Transverse colon (tissue), 4 donors: ENCODE data around the gene EFCAB5.

Source experiments
- EP300 ChIP-seq: sonication (generic); formaldehyde crosslinking; IDR thresholded peaks from one replicate; pipeline ENCODE4 v1.6.1; 2017; ENCODE audit warnings: antibody characterized with exemption, low read depth
- POLR2A ChIP-seq: fragments of 450-650 bp; IDR thresholded peaks from one replicate; pipeline ENCODE4 v1.6.1; 2016; ENCODE audit warnings: antibody characterized with exemption, mild to moderate bottlenecking, moderate library complexity
- POLR2AphosphoS5 ChIP-seq, 3 donors: sonication (generic); formaldehyde crosslinking; IDR thresholded peaks; one replicate each; pipeline ENCODE4 v1.6.1; 2016; ENCODE audit warnings: antibody characterized with exemption in 3 of 3
- TF ChIP-seq, protein P1 (sequence below), 5 experiments: fragments of 200-600 bp in 3 of 5; fragments of 450-650 bp in 2 of 5; sonication (generic) in 3 of 5; IDR thresholded peaks; 1 replicate in 2 of 5; 2 replicates in 3 of 5; pipeline ENCODE4 v1.5.1; 2016 to 2017; ENCODE audit warnings: antibody characterized with exemption in 5 of 5, inconsistent platforms in 3 of 5, mild to moderate bottlenecking in 2 of 5, moderate library complexity in 1 of 5

DNA sequence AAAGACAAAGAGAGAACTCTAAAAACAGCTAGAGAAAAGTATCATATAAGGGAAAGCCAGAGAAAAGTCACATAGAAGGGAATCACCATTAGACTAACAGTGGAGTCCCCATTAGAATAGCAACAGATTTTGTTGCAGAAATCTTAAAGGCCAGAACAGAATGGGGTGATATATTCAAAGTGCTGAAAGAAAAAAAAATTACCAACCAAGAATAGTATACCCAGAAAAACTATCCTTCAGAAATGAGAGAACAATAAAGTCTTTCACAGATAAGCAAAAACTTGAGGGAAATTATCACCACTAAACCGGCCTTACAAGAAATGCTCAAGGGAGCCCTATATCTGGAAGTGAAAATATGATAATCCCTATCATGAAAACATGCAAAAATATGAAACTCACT is 123.3 kb downstream of the EFCAB5 start:
- TF ChIP-seq, protein P1, sequence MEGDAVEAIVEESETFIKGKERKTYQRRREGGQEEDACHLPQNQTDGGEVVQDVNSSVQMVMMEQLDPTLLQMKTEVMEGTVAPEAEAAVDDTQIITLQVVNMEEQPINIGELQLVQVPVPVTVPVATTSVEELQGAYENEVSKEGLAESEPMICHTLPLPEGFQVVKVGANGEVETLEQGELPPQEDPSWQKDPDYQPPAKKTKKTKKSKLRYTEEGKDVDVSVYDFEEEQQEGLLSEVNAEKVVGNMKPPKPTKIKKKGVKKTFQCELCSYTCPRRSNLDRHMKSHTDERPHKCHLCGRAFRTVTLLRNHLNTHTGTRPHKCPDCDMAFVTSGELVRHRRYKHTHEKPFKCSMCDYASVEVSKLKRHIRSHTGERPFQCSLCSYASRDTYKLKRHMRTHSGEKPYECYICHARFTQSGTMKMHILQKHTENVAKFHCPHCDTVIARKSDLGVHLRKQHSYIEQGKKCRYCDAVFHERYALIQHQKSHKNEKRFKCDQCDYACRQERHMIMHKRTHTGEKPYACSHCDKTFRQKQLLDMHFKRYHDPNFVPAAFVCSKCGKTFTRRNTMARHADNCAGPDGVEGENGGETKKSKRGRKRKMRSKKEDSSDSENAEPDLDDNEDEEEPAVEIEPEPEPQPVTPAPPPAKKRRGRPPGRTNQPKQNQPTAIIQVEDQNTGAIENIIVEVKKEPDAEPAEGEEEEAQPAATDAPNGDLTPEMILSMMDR (IDR thresholded peaks at IDR 0.05), result no peak
- TF ChIP-seq POLR2A (no peak), POLR2AphosphoS5 (IDR thresholded peaks at IDR 0.05) (no peak), EP300 (no peak)
